Stimulated activated CD8-positive, alpha-beta memory T cell treated with anti-CD3 and anti-CD28 coated beads, Interleukin-7, amount 100 ng/mL, for 24 hours (primary cell): Measurements from ENCODE around the gene IL10.
"Not testable (repeated sequence)": the region's sequence is repeated elsewhere in the genome, so short reads cannot be mapped to it uniquely, and the experiment has no call there.

Experiments
- DNase-seq: peaks from one replicate; pipeline ENCODE4 v3.0.0-alpha.2; 2020; ENCODE audit warnings: low read depth

IL10 gene

GRCh38 chr1:206765771-206766170 is 6.5 kb downstream of the IL10 start:
- DNase-seq = not testable (repeated sequence)

GRCh38 chr1:206762741-206763364 is 9.4 kb downstream of the IL10 start:
- DNase-seq = not testable (repeated sequence)

GRCh38 chr1:206761159-206761768 is 11.0 kb downstream of the IL10 start:
- no peak for DNase-seq

- DNase-seq = no peak
Observed at GRCh38 chr1:206760590-206760989, 11.7 kb downstream of the IL10 start.

- DNase-seq = no peak
Observed at GRCh38 chr1:206757524-206758266, 14.6 kb downstream of the IL10 start.

GRCh38 chr1:206754011-206754410 is 18.3 kb downstream of the IL10 start:
- no peak for DNase-seq

- no peak for DNase-seq
Observed at GRCh38 chr1:206753141-206753540, 19.2 kb downstream of the IL10 start.

- no peak for DNase-seq
Observed at GRCh38 chr1:206752481-206752880, 19.8 kb downstream of the IL10 start.

GRCh38 chr1:206751891-206752290 is 20.4 kb downstream of the IL10 start:
- DNase-seq = no peak

GRCh38 chr1:206748348-206749030 is 23.8 kb downstream of the IL10 start:
- no peak for DNase-seq

- no peak for DNase-seq
Observed at GRCh38 chr1:206745301-206745700, 27.0 kb downstream of the IL10 start.

- no peak for DNase-seq
Observed at GRCh38 chr1:206744683-206745082, 27.6 kb downstream of the IL10 start.

- peak; percentile 33 for DNase-seq
Observed at GRCh38 chr1:206742719-206743383, 29.4 kb downstream of the IL10 start.

GRCh38 chr1:206741142-206741701 is 31.1 kb downstream of the IL10 start:
- no peak for DNase-seq

GRCh38 chr1:206739411-206740076 is 32.8 kb downstream of the IL10 start:
- no peak for DNase-seq

GRCh38 chr1:206738370-206739366 is 33.6 kb downstream of the IL10 start:
- no peak for DNase-seq

GRCh38 chr1:206737729-206738201 is 34.5 kb downstream of the IL10 start:
- DNase-seq = no peak

GRCh38 chr1:206736878-206737728 is 35.2 kb downstream of the IL10 start:
- DNase-seq = no peak

- no peak for DNase-seq
Observed at GRCh38 chr1:206735553-206736031, 36.7 kb downstream of the IL10 start.
